OCI-LY3 (cell line): ENCODE data around the gene SLC2A11.

ENCODE experiments used
- CTCF ChIP-seq: fragments of 200-600, 300-600 bp; sonication (generic); IDR thresholded peaks from 2 replicates; pipeline ENCODE4 v1.5.1; 2014; ENCODE audit warnings: antibody characterized with exemption, low read length, low read depth
- EZH2phosphoT487 ChIP-seq: fragments of 200-600 bp; shearing (Covaris generic); IDR thresholded peaks from 2 replicates; pipeline ENCODE4 v1.6.1; 2018; ENCODE audit warnings: antibody characterized with exemption, mixed run types, low read depth

DNA sequence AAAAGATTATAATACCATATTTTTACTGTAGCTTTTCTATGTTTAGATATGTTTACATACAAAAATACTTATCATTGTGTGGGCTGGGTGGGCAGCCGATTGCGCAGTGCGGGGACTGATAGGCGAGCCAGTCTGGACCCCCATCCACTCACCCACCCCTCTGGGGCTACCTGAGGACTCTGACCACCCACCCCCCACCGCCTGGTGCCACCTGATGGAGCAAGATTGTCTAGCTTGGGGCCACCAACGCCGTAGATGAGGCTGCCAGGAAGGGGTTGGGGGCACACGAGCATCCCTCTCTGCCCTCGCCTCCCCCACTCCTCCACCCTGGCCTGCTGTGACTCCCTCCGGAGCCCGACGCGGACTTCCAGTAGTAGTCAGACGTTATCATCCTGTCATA lies 68.9 kb downstream of the SLC2A11 start:
- no peak for TF ChIP-seq CTCF
- no peak for TF ChIP-seq EZH2phosphoT487
